MM.1S (cell line): Measurements from ENCODE around the gene UQCRQ.

Source experiments
- DNase-seq: peaks from one replicate; pipeline ENCODE4 v3.0.0-alpha.2; 2015
- H2AFZ ChIP-seq: fragments of 300-600 bp; sonication (generic); 2 replicates; pipeline ENCODE4 v1.6.0; 2016; ENCODE audit warnings: antibody characterized with exemption, low read length
- H3F3A ChIP-seq: fragments of 300-600 bp; sonication (generic); 2 replicates; pipeline ENCODE4 v1.6.1; 2016; ENCODE audit warnings: mild to moderate bottlenecking, antibody characterized with exemption, low read length, moderate library complexity, mixed read lengths; ENCODE audit not compliant: insufficient read depth
- H3K27ac ChIP-seq: fragments of 300-600 bp; sonication (generic); 2 replicates; pipeline ENCODE4 v1.5.1; 2016; ENCODE audit warnings: mild to moderate bottlenecking, low read length
- H3K27me3 ChIP-seq: fragments of 300-600 bp; sonication (generic); replicated peaks from 2 replicates; pipeline ENCODE4 v1.6.0; 2016; ENCODE audit warnings: low read length; ENCODE audit not compliant: insufficient read depth
- H3K36me3 ChIP-seq: fragments of 300-600 bp; sonication (generic); replicated peaks from 2 replicates; pipeline ENCODE4 v1.6.1; 2016; ENCODE audit warnings: mild to moderate bottlenecking, low read length, mixed read lengths; ENCODE audit not compliant: insufficient read depth
- H3K4me1 ChIP-seq: fragments of 300-600 bp; sonication (generic); 2 replicates; pipeline ENCODE4 v1.6.1; 2016; ENCODE audit warnings: low read length, mixed read lengths
- H3K4me2 ChIP-seq: fragments of 300-600 bp; sonication (generic); 2 replicates; pipeline ENCODE4 v1.6.0; 2016; ENCODE audit warnings: low read depth, low read length
- H3K4me3 ChIP-seq: fragments of 300-600 bp; sonication (generic); 2 replicates; pipeline ENCODE4 v1.5.1; 2016; ENCODE audit warnings: low read length, mixed read lengths
- H3K79me2 ChIP-seq: fragments of 300-600 bp; sonication (generic); 2 replicates; pipeline ENCODE4 v1.6.1; 2016; ENCODE audit warnings: mixed run types, low read length, mixed read lengths
- H3K9ac ChIP-seq: fragments of 300-600 bp; sonication (generic); 2 replicates; pipeline ENCODE4 v1.6.1; 2016; ENCODE audit warnings: low read length, mixed read lengths
- H3K9me2 ChIP-seq: fragments of 300-600 bp; sonication (generic); replicated peaks from 2 replicates; pipeline ENCODE4 v1.6.1; 2016; ENCODE audit warnings: mild to moderate bottlenecking, low read length, mixed read lengths; ENCODE audit not compliant: insufficient read depth
- H3K9me3 ChIP-seq: fragments of 300-600 bp; sonication (generic); replicated peaks from 2 replicates; pipeline ENCODE4 v1.6.1; 2016; ENCODE audit warnings: mild to moderate bottlenecking, low read length, mixed read lengths; ENCODE audit not compliant: insufficient read depth
- H4K20me1 ChIP-seq: fragments of 300-600 bp; sonication (generic); 2 replicates; pipeline ENCODE4 v1.6.1; 2016; ENCODE audit warnings: mild to moderate bottlenecking, low read length, moderate library complexity, mixed read lengths; ENCODE audit not compliant: insufficient read depth
- CTCF ChIP-seq: fragments of 300-600 bp; sonication (generic); IDR thresholded peaks from 2 replicates; pipeline ENCODE4 v1.5.1; 2016; ENCODE audit warnings: antibody characterized with exemption, low read length, mixed read lengths
- EZH2 ChIP-seq: fragments of 300-600 bp; sonication (generic); optimal IDR thresholded peaks from 2 replicates; pipeline ENCODE3; 2017; ENCODE audit warnings: low read depth, mild to moderate bottlenecking, antibody characterized with exemption, low read length, mixed read lengths
- EZH2phosphoT487 ChIP-seq: fragments of 300-600 bp; sonication (generic); IDR thresholded peaks from 2 replicates; pipeline ENCODE4 v1.6.1; 2018; ENCODE audit warnings: antibody characterized with exemption, low read length

The UQCRQ gene

DNA sequence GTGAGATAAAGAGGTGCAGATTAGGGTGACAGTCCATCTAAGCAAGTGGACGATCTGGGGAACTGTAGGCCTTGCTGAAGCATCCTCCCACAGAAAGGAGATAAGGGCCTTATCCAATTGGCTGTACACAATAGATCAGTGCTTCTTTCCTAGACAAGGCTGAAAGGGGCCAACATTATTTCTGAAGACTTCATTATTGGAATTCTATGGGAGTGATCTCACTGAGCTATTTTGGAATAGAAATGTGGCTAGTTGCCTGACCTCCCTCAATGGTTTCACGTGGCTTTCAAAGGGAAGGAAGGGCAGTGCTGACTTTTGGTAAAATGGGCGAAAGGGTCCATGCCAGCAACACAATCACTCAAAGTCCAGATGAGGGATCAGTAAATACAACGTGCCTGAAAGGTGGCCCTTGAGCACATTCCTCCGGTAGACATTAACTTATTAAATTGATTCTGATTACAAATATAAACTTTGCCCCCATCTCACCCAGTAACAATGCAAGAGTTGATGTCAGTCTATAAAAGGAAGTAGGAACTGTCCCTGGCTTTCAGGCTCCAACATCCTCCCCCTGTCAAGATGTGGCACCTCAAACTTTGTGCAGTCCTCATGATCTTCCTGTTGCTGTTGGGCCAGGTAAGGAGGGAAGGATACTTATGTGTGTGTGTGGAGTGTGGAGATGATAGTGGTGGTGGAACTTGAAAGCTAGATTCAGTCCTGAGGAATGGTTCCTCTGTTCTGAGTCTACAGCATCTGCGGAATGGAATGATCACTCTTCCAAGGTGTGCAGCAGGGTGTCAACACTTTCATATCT lies 6.9 kb downstream of the UQCRQ start, which contains the start of gene LEAP2:
Gene LEAP2 (plus strand): TSS at position 550 of the 811 bp plus-strand sequence. CDS start 27 bp downstream, at position 577.
- no peaks in the 10 kb centered on the region for H3K9me2 ChIP-seq
- no peak within 1 kb of the TSS for H3K27ac ChIP-seq
- H3K4me2 ChIP-seq: no peak within 1 kb of the TSS
- H3K9ac ChIP-seq: no peak within 1 kb of the TSS
- H3K9me3 ChIP-seq: no peaks in the 10 kb centered on the region
- no peak within 1 kb of the TSS for H2AFZ ChIP-seq
- no peaks in the 10 kb centered on the region for H3K4me1 ChIP-seq
- H3K79me2 ChIP-seq: peaks cover 5% of the 10 kb centered on the region
- no peak within 1 kb of the TSS for H3K4me3 ChIP-seq
- H3K27me3 ChIP-seq: no peaks in the 10 kb centered on the region
- no peak for DNase-seq
- H3F3A ChIP-seq: peaks cover 4% of the 10 kb centered on the region; the same call in 1 of the 2 replicates
- no peaks in the 10 kb centered on the region for H4K20me1 ChIP-seq
- TF ChIP-seq EZH2 (no peak), CTCF (no peak), EZH2phosphoT487 (no peak)
- peaks cover 6% of the 10 kb centered on the region; the same call in 1 of the 2 replicates for H3K36me3 ChIP-seq

- Histone ChIP-seq H2AFZ (no peak overlapping the region), H3K4me2 (no peak overlapping the region), H3K4me3 (no peak overlapping the region), H3K4me1 (no peaks in the 10 kb centered on the region), H3K36me3 (0 out of 2 replicates have a peak, but pooled peaks cover under 1% of the 10 kb centered on the region), H3K9me2 (no peaks in the 10 kb centered on the region), H3K27ac (no peak overlapping the region), H3K9me3 (no peaks in the 10 kb centered on the region), H3K27me3 (no peaks in the 10 kb centered on the region), H4K20me1 (no peaks in the 10 kb centered on the region), H3K79me2 (no peaks in the 10 kb centered on the region), H3F3A (peaks cover 4% of the 10 kb centered on the region; the same call in 1 of the 2 replicates), H3K9ac (no peak overlapping the region)
- DNase-seq: no peak
- TF ChIP-seq CTCF (no peak), EZH2phosphoT487 (no peak), EZH2 (no peak)
These were observed 7.5 kb downstream of the UQCRQ start for GRCh38 chr5:132873930-132874271.

DNA sequence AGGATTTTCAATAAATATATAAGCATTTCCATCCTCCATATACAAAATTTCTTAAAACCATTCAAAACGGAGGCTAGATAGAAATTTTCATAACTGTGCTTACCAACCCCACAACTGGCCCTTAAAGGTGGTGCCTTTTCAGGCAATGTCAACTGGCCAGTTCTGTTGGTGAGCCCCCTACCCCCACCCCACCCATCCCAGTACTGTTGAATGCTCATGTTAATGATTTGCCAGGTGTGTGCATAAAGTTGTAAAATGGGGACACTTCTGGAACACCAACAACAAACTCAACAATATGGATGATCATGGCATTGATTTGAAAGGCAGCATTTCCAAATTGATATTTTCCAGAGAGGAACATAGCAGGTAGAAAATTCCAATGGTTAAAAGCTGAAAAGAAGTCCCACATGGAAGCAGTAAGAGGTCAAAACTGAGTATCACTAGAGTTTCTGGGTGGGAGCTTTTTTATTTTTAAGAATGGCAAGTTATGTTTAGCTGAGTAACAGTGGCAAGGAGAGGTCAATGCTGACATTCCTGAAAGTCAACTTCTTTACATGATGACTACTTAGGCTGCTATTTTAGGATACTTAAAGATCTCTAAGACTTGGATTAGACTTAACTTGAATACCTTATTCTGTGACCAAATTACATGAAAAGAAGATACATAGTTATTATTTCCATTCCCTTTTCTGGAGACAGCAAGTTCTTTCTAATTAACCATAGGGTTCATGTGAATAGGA lies 9.7 kb downstream of the UQCRQ start:
- H3K9ac ChIP-seq: no peak overlapping the region
- no peaks in the 10 kb centered on the region for H3K4me1 ChIP-seq
- 0 out of 2 replicates have a peak, but pooled peaks cover 5% of the 10 kb centered on the region for H3K36me3 ChIP-seq
- no peak overlapping the region for H3K27ac ChIP-seq
- H3F3A ChIP-seq: no peaks in the 10 kb centered on the region
- no peaks in the 10 kb centered on the region for H3K79me2 ChIP-seq
- TF ChIP-seq EZH2: no peak
- TF ChIP-seq EZH2phosphoT487: no peak
- TF ChIP-seq CTCF: no peak
- no peaks in the 10 kb centered on the region for H3K9me2 ChIP-seq
- H3K4me3 ChIP-seq: no peak overlapping the region
- no peak for DNase-seq
- no peak overlapping the region for H2AFZ ChIP-seq
- no peaks in the 10 kb centered on the region for H3K9me3 ChIP-seq
- H3K4me2 ChIP-seq: no peak overlapping the region
- no peaks in the 10 kb centered on the region for H3K27me3 ChIP-seq
- H4K20me1 ChIP-seq: no peaks in the 10 kb centered on the region
